ENCODE results near the gene HLF. TPM values are rescaled to one million over a fixed set of nuclear protein-coding genes. Genes with fewer than 3 reads are reported as not detected.

The HLF gene
- total RNA-seq, 4 donors from 2014 or later = 19.8 to 46.7 (median 29.9) TPM

DNA sequence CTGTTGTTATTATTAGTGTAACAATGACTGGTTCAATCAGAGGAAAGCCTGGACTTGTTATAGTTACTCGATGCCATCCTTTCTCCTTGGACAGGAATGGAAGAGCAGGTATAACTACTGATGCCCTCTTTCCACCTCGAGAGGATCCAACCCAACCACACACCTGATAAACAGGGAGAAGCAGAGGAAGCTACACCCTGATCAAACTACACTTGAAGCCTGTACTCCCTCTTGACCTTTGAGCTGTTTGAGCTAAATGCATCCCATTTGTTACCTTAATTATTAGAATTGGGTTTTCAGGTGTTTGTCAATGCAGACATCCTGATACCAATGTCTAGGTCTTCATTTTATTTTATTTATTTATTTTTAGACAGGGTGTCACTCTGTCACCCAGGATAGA, 23.7 kb upstream of the HLF start:
- intact Hi-C loops (cut with DNase I; ENCODE audit: low total_unique reads) = no loop called here
- no peak overlapping the region for H3K4me3 ChIP-seq (ENCODE audit: low read depth, poor library complexity, severe bottlenecking)
- no peak for TF ChIP-seq POLR2A (IDR thresholded peaks at IDR 0.05)
- TF ChIP-seq, protein P1, sequence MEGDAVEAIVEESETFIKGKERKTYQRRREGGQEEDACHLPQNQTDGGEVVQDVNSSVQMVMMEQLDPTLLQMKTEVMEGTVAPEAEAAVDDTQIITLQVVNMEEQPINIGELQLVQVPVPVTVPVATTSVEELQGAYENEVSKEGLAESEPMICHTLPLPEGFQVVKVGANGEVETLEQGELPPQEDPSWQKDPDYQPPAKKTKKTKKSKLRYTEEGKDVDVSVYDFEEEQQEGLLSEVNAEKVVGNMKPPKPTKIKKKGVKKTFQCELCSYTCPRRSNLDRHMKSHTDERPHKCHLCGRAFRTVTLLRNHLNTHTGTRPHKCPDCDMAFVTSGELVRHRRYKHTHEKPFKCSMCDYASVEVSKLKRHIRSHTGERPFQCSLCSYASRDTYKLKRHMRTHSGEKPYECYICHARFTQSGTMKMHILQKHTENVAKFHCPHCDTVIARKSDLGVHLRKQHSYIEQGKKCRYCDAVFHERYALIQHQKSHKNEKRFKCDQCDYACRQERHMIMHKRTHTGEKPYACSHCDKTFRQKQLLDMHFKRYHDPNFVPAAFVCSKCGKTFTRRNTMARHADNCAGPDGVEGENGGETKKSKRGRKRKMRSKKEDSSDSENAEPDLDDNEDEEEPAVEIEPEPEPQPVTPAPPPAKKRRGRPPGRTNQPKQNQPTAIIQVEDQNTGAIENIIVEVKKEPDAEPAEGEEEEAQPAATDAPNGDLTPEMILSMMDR (IDR thresholded peaks at IDR 0.05) = no peak
- no peak for DNase-seq (ENCODE audit: low spot score in 2 of 2)
- 53 to 66% methylated on average over 2 of the region's 2 CpGs for WGBS, 2 donors

DNA sequence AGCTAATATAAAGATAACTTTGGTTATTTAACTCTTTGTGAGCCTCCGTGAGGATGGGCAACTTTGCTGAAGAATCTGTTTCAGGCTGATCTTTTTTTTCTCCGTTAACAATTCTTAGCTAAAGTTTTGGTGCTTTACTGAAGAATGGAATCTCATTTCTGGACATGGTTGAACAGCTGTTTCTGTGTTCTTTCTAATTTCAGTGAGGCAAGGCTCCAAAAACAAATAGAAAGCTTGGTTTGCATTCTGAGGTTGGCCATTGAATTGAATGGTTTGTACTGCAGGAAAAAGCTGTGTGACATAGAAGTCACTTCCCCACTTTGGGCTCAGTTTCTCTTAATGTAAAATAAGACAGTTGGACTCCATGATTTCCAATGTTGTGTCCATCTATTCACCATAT, 22.3 kb upstream of the HLF start:
- WGBS, 2 donors = 69 to 71% methylated on average over 2 of the region's 2 CpGs
- TF ChIP-seq, protein P1 (IDR thresholded peaks at IDR 0.05) = no peak
- no peak for TF ChIP-seq POLR2A (IDR thresholded peaks at IDR 0.05)
- no peak for DNase-seq (ENCODE audit: low spot score in 2 of 2)
- no peak overlapping the region for H3K4me3 ChIP-seq (ENCODE audit: low read depth, poor library complexity, severe bottlenecking)
- intact Hi-C loops (cut with DNase I; ENCODE audit: low total_unique reads) = no loop called here

DNA sequence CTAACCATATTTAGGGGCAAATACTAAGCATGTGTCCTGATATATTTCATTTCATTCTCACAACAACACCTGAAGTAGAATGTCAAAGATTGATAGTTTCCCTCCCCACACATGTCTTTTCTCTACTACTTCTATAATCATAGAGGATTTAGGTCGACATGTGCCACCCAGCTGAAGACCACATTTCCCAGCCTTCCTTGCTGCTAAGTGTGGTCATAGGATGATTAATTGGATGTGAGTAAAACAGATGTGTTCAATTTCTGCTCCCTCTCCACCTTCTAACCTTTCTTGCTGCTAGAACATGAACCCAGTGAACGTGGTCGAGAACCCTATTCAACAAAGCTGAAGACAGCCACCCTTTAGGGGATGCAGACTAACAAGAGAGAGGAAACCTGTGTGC, 18.8 kb upstream of the HLF start:
- intact Hi-C loops (cut with DNase I; ENCODE audit: low total_unique reads) = no loop called here
- DNase-seq (ENCODE audit: low spot score in 2 of 2) = no peak

DNA sequence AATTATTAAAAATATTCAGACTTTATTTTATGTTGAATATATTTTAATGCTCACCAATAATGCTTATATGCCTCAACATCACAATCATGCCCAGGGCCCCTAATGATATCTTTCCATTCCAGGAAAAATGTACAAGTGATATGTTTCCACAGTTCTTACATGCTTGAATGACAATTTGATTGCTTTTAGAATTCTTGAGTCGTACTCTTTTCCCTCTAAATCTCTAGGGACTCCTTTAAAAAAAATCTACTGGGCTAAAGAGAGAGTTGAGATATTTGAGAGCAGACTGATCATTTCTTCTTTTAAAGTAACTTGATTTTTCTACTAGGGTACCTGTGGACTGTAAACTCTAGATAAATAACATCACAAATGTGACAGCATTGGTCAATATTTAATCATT, 18.2 kb upstream of the HLF start:
- no peak for DNase-seq (ENCODE audit: low spot score in 2 of 2)
- WGBS, 2 donors = 63 to 67% methylated on average over 1 of the region's 1 CpG
- H3K4me3 ChIP-seq (ENCODE audit: low read depth, poor library complexity, severe bottlenecking) = no peak overlapping the region
- no peak for TF ChIP-seq POLR2A (IDR thresholded peaks at IDR 0.05)
- intact Hi-C loops (cut with DNase I; ENCODE audit: low total_unique reads) = no loop called here

More for the DNA sequence above, 18.8 kb upstream of the HLF start:
- WGBS, 2 donors = 56 to 66% methylated on average over 3 of the region's 3 CpGs
- TF ChIP-seq, protein P1 (IDR thresholded peaks at IDR 0.05) = no peak
- TF ChIP-seq POLR2A (IDR thresholded peaks at IDR 0.05) = no peak
- H3K4me3 ChIP-seq (ENCODE audit: low read depth, poor library complexity, severe bottlenecking) = no peak overlapping the region

DNA sequence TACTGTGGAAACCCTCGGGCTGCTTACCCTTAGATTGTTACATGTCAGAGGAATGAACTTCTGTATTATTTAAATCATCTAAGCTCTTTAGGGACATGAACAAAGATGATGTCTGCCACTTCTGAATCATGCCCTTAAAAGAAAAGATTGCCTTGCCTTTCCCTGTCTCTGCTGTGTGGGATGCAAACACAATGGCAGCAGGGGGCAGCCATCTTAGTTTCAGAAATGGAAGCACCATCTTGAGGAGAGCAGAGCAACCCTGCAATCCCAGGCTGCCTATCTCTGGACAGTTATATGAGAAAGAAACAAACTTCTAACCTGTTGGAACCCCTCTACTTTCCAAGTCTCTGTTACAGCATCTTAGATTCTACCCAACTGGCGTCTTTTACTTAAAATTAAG, 16.7 kb upstream of the HLF start:
- no peak overlapping the region for H3K4me3 ChIP-seq (ENCODE audit: low read depth, poor library complexity, severe bottlenecking)
- TF ChIP-seq POLR2A (IDR thresholded peaks at IDR 0.05) = no peak
- TF ChIP-seq, protein P1 (IDR thresholded peaks at IDR 0.05) = no peak
- no peak for DNase-seq (ENCODE audit: low spot score in 2 of 2)
- 84% methylated on average over 2 of the region's 2 CpGs for WGBS, 2 donors
- intact Hi-C loops (cut with DNase I; ENCODE audit: low total_unique reads) = no loop called here

DNA sequence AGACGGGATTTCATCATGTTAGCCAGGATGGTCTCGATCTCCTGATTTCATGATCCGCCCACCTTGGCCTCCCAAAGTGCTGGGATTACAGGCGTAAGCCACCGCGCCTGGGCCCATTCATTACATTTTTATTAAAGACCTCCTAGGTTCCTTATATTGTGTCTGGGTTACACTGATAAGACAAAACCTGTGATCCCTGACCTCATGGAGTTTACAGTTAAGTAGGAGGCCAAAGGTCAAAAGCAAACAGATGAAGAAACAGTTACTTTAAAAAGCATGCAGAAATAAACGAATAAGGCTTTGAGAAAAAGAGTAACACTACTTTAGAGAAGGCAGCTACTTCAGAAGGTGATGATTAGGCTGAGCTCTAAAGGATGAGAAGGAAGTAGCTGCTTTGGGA, 14.9 kb upstream of the HLF start:
- H3K4me3 ChIP-seq (ENCODE audit: low read depth, poor library complexity, severe bottlenecking) = no peak overlapping the region
- no peak for TF ChIP-seq POLR2A (IDR thresholded peaks at IDR 0.05)
- TF ChIP-seq, protein P1 (IDR thresholded peaks at IDR 0.05) = no peak
- 92% methylated on average over 7 of the region's 7 CpGs for WGBS, 2 donors
- no peak for DNase-seq (ENCODE audit: low spot score in 2 of 2)
- intact Hi-C loops (cut with DNase I; ENCODE audit: low total_unique reads) = no loop called here

All from lower leg skin (tissue), 4 donors.